C4-2B (cell line): ENCODE data around the gene NOC2L.

Experiments
- H3K27ac ChIP-seq: fragments of 450-650 bp; 2 replicates; pipeline ENCODE4 v1.5.1; 2017
- ZFX ChIP-seq: fragments of 450-650 bp; IDR thresholded peaks from 2 replicates; pipeline ENCODE4 v1.6.1; 2017
- TF ChIP-seq, protein P1 (sequence below): fragments of 450-650 bp; conservative IDR thresholded peaks from 2 replicates; pipeline ENCODE4 v1.5.1; 2017; ENCODE audit warnings: mild to moderate bottlenecking

Gene NOC2L

DNA sequence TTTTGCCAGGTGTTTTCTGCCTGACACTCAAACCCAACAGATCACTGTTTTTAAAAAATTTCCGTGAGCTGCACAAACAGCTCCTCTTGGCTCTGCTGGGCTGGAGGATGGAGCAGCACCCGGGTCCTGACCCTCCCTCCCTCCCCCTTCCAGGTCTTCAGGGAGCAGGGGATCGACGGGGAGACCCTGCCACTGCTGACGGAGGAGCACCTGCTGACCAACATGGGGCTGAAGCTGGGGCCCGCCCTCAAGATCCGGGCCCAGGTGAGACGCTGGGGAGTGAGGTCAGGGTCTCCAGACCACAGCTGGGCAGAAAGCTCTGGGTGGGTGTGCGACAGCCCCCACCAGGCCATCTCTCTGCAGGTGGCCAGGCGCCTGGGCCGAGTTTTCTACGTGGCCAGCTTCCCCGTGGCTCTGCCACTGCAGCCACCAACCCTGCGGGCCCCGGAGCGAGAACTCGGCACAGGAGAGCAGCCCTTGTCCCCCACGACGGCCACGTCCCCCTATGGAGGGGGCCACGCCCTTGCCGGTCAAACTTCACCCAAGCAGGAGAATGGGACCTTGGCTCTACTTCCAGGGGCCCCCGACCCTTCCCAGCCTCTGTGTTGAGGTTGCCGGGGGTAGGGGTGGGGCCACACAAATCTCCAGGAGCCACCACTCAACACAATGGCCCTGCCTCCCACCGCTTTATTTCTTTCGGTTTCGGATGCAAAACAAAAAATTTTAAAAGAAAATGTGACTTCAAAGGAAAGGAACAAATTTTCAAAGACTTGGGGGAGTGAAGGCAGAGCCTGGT is 15.3 kb downstream of the NOC2L start:
- no peak overlapping the region for H3K27ac ChIP-seq
- no peak for TF ChIP-seq ZFX
- TF ChIP-seq, protein P1, sequence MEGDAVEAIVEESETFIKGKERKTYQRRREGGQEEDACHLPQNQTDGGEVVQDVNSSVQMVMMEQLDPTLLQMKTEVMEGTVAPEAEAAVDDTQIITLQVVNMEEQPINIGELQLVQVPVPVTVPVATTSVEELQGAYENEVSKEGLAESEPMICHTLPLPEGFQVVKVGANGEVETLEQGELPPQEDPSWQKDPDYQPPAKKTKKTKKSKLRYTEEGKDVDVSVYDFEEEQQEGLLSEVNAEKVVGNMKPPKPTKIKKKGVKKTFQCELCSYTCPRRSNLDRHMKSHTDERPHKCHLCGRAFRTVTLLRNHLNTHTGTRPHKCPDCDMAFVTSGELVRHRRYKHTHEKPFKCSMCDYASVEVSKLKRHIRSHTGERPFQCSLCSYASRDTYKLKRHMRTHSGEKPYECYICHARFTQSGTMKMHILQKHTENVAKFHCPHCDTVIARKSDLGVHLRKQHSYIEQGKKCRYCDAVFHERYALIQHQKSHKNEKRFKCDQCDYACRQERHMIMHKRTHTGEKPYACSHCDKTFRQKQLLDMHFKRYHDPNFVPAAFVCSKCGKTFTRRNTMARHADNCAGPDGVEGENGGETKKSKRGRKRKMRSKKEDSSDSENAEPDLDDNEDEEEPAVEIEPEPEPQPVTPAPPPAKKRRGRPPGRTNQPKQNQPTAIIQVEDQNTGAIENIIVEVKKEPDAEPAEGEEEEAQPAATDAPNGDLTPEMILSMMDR: no peak

DNA sequence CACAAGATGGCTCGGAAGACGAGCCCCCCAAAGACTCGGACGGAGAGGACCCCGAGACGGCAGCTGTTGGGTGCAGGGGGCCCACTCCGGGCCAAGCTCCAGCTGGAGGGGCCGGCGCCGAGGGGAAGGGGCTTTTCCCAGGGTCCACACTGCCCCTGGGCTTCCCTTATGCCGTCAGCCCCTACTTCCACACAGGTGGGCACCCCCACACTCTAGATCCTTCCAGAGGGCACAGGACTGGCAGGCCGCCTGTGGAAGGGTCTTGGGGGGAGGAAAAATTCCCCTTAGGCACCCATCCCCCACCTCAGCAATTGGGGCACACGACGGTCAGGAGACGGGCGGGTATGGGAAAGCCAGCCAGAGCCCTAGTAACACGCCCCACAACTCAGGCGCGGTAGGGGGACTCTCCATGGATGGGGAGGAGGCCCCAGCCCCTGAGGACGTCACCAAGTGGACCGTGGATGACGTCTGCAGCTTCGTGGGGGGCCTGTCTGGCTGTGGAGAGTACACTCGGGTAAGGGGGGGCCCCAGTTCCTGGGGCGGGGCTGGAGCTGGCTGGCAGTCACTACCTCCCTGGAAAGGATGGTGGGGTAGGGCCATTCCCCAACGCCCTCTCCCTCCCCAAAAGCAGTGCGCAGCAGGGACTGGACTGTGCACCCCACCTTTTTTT is 16.1 kb downstream of the NOC2L start:
- TF ChIP-seq, protein P1: no peak
- peak overlapping the region; percentile 45; the same call in 1 of the 2 replicates for H3K27ac ChIP-seq

DNA sequence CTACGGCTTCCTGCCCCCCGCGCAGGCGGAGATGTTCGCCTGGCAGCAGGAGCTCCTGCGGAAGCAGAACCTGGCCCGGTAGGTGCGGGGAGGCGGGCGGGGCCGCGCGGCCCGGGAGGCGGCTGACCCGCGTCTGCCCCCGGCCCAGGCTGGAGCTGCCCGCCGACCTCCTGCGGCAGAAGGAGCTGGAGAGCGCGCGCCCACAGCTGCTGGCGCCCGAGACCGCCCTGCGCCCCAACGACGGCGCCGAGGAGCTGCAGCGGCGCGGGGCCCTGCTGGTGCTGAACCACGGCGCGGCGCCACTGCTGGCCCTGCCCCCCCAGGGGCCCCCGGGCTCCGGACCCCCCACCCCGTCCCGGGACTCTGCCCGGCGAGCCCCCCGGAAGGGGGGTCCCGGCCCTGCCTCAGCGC is 16.6 kb downstream of the NOC2L start:
- no peak for TF ChIP-seq ZFX
- TF ChIP-seq, protein P1: no peak
- peak overlapping the region; percentile 45 for H3K27ac ChIP-seq

DNA sequence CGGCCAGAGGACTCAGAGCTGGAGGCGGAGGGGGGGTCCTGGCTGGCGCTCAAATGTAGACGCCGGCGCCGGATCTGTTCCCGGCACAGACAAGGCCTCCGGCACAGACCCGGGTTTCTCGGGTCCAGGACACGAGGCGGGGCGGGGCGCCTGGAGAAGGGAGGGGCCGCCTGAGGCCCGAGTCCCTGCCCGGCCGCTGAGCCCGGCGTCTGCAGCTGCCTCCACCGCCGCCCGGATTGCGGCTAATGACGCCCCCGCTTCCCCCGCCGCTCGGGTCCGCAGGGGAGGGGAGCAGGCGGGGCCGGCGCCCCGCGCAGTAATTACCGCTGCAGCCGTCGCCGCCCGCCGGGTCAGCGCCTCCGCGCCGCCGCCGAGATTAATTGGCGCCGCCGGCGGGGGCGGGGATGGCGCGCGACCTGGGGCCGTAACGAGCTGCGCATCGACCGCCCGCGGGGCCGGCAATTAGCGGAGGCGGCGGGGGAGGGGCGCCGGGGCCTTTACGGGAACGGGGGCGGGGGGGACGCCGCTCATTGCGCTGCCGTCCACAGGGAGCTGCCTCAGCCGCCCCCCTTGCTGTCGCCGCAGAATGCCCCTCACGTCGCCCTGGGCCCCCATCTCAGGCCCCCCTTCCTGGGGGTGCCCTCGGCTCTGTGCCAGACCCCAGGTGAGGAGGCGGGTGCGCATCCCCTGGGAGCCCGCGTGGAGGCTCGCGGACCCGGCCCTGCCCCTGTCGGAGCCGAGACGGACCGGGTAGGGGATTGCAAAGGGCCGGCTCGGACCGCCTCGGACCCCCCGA is 17.3 kb downstream of the NOC2L start:
- TF ChIP-seq, protein P1: no peak
- peak; percentile 14; the same call in 1 of the 2 replicates for TF ChIP-seq ZFX
- peak overlapping the region; percentile 45 for H3K27ac ChIP-seq

DNA sequence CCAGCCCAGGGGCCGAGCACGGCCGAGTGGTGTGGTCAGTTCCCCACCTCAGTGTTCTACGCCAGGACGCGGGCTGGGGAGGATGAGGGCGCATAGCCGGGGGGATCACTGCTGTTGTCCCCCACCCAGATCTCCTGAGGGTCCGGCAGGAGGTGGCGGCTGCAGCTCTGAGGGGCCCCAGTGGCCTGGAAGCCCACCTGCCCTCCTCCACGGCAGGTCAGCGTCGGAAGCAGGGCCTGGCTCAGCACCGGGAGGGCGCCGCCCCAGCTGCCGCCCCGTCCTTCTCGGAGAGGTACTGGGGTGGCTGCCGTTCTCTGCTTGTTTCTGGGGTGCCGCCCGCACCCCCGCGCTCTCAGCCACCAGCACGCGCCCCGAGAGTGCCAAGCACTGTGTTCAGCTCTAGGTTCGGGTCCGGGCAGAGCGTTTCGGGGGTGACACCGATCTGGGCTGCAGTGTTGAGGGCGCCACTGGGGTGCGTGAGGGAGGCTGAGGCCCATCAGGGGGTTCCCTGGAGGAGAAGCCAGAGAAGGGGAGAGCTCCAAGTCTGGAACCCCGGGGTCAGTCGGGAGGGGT is 18.0 kb downstream of the NOC2L start:
- H3K27ac ChIP-seq: peak overlapping the region; percentile 45
- TF ChIP-seq, protein P1: no peak
- no peak for TF ChIP-seq ZFX

DNA sequence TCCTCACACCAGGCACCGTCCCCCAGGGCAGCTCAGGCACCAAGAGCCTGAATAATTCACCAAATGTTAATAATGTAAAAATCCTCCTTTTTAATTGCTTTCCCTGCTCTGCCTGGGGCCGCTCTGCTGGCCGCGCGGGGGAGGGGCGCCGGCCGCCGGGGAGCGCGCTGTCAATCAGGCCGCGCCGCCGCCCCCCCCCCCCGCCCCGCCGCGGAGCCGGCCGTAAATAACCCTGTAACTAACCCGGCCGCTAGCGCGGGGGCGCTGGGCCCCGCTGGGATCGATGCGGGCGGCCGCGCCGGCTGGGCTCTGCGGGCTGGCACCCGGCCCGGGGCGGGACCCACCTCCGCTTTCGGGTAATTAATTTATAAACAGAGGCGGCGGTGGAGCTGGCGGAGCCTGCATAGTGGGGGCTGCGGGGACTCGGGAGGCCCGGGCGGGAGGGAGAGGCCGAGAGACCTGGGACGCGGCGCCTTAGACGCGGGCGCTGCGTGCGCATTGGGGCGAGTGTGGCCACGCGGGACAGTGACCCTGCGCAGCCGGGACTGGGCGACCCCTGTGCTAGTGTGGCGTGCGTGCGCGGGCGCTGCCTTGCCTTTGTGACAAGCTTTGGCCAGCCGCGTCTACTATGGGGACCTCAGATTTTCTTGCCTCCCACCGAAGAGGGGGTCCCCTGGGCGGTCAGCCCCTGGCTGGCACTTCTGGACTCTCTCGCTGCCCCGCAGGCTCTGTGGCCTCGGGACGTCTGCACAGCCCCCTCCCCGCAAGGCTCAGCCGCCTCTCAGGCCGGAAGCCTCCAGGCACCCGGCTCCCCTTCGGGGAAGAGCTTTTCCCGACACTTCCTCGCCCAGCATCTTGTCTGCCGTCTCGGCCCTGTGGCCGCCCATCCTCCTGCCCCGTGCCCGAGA is 18.7 kb downstream of the NOC2L start:
- no peak overlapping the region for H3K27ac ChIP-seq

More for the DNA sequence above, 18.7 kb downstream of the NOC2L start:
- TF ChIP-seq, protein P1: no peak
- no peak for TF ChIP-seq ZFX
